Measurements from ENCODE around the gene ZNF101.
A peak's percentile ranks its signal among the peaks of the same experiment; 100 is the strongest.

The ZNF101 gene

GRCh38 chr19:19668230-19669012 lies at the start of gene ZNF101:
ZNF101 (plus strand) TSS chr19:19668839; CDS start chr19:19668964, 125 bp downstream.
- no peaks in the 10 kb centered on the region for H3K27me3 ChIP-seq (ENCODE audit: control insufficient read depth, insufficient read depth, low read length)
- H3K4me3 ChIP-seq (ENCODE audit: low read length), result peak within 1 kb of the TSS; percentile 83
- H3K27ac ChIP-seq (ENCODE audit: low read depth, low read length), result peak within 1 kb of the TSS; percentile 81
- H3K36me3 ChIP-seq (ENCODE audit: control insufficient read depth, insufficient read depth, low read length), result no peaks in the 10 kb centered on the region
- no peaks in the 10 kb centered on the region for H3K4me1 ChIP-seq (ENCODE audit: control insufficient read depth, insufficient read depth, low read length)
- H3K9ac ChIP-seq (ENCODE audit: low read length), result peak within 1 kb of the TSS; percentile 89

DNA sequence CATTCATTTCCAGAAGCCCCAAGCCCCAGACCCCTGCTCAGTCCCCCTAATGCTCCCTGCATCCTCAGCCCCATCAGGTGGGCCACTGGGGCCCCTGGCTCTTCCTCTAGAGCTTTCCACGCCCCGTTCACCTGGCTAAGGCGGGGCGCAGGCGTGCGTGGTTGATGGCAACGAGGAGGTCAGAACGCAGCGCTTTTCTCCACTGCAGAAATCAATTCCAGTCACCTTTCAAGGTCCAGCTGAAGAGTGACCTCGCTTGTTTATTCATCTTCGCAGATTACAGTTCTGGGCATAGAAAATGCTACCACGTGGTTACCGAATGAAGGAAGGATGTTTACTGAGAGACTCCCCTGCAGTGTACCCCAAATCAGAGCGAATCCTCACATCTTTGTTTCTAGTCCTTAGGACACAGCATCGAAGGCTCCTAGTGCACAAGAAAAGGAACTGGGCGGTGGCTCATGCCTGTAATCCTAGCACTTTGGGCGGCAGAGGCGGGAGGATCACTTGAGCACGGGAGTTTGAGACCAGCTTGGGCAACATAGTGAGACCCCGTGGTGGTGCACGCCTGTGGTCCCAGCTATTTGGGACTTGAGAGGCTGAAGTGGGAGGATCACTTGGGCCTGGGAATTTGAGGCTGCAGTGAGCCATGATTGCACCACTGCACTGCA lies 49.3 kb upstream of the ZNF101 start:
- Histone ChIP-seq H3K27me3 (ENCODE audit: control insufficient read depth, insufficient read depth, low read length) (no peaks in the 10 kb centered on the region), H3K4me1 (ENCODE audit: control insufficient read depth, insufficient read depth, low read length) (no peaks in the 10 kb centered on the region), H3K36me3 (ENCODE audit: control insufficient read depth, insufficient read depth, low read length) (no peaks in the 10 kb centered on the region), H3K27ac (ENCODE audit: low read depth, low read length) (no peak overlapping the region), H3K4me3 (ENCODE audit: low read length) (peak overlapping the region; percentile 57), H3K9ac (ENCODE audit: low read length) (no peak overlapping the region)

GRCh38 chr19:19619849-19620210 lies 48.8 kb upstream of the ZNF101 start:
- Histone ChIP-seq H3K27me3 (ENCODE audit: control insufficient read depth, insufficient read depth, low read length) (no peaks in the 10 kb centered on the region), H3K4me1 (ENCODE audit: control insufficient read depth, insufficient read depth, low read length) (no peaks in the 10 kb centered on the region), H3K36me3 (ENCODE audit: control insufficient read depth, insufficient read depth, low read length) (no peaks in the 10 kb centered on the region), H3K27ac (ENCODE audit: low read depth, low read length) (no peak overlapping the region), H3K9ac (ENCODE audit: low read length) (no peak overlapping the region), H3K4me3 (ENCODE audit: low read length) (no peak overlapping the region)

GRCh38 chr19:19623383-19623782 lies 45.3 kb upstream of the ZNF101 start:
- no peak overlapping the region for H3K27ac ChIP-seq (ENCODE audit: low read depth, low read length)
- no peak overlapping the region for H3K9ac ChIP-seq (ENCODE audit: low read length)
- no peaks in the 10 kb centered on the region for H3K27me3 ChIP-seq (ENCODE audit: control insufficient read depth, insufficient read depth, low read length)
- no peaks in the 10 kb centered on the region for H3K4me1 ChIP-seq (ENCODE audit: control insufficient read depth, insufficient read depth, low read length)
- no peaks in the 10 kb centered on the region for H3K36me3 ChIP-seq (ENCODE audit: control insufficient read depth, insufficient read depth, low read length)
- no peak overlapping the region for H3K4me3 ChIP-seq (ENCODE audit: low read length)

DNA sequence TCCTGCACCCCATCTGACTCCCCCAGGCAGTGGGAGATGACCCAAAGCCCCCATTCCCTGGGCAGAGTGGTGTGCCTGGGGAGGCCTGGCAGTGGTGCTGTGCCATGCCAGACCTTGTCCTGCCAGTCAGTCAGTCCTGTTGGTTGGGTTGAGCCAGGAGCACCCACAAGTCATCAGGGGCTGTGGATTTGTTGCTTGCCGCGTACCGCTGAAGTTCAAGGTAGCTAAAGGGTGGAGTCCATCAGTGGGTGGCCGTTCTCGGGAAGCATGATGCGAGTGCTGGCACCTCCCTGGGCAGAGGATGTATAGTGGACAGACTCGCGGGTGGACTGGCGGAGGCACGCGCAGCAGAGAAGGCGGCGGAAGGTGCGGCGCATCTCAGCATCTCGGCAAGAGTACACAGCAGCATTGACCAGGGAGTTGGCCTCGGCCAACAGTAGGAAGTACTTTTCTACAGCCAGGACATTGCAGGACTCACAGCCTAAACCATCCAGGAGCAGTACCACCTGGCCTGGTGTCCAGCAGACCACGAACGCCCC lies 44.5 kb upstream of the ZNF101 start:
- Histone ChIP-seq H3K36me3 (ENCODE audit: control insufficient read depth, insufficient read depth, low read length) (no peaks in the 10 kb centered on the region), H3K27ac (ENCODE audit: low read depth, low read length) (no peak overlapping the region), H3K4me3 (ENCODE audit: low read length) (no peak overlapping the region), H3K27me3 (ENCODE audit: control insufficient read depth, insufficient read depth, low read length) (no peaks in the 10 kb centered on the region), H3K4me1 (ENCODE audit: control insufficient read depth, insufficient read depth, low read length) (no peaks in the 10 kb centered on the region), H3K9ac (ENCODE audit: low read length) (no peak overlapping the region)

DNA sequence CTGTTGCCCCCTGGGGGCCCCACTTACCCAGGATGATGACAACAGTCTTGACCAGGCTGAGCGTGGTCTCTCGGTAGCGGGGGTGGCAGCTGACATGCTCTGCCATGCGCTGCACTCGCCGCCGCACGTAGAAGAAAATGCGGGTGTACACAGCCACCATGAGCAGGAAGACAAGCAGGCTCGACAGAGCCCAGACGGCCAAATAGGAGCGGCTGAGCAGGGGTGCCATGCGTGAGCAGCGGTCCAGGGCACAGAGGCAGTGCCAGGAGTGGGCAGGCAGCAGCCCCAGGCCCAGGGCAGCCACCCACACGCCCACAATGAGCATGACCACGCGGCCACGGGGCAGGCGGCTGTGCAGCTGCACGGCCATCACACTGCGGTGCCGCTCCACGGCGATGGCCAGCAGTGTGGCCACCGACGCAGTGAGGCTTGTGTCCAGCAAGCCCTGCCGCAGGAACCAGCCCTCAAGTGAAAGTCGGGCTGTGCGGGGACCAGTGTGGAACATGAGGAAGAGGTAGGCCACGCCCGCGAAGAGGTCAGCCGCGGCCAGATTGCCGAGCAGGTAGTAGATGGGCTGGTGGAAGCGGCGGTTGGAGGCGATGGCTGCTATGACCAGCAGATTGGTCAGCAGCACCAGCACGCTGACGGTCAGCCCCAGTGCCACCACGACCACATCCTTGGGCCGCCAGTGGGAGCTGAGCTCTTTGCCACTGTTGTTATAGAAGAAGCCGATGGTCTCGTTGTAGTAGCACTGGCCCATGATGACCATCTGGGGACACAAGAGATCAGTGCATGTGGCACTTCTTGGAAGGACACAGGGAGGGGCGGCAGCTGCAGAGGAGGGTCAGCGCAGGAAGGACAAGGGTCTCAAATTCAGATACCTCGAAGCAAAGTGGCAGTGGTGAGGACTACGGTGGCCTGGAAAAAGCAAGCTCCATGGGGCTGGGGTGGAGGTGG lies 41.8 kb upstream of the ZNF101 start:
- Histone ChIP-seq H3K27me3 (ENCODE audit: control insufficient read depth, insufficient read depth, low read length) (no peaks in the 10 kb centered on the region), H3K4me3 (ENCODE audit: low read length) (no peak overlapping the region), H3K4me1 (ENCODE audit: control insufficient read depth, insufficient read depth, low read length) (no peaks in the 10 kb centered on the region), H3K27ac (ENCODE audit: low read depth, low read length) (no peak overlapping the region), H3K9ac (ENCODE audit: low read length) (no peak overlapping the region), H3K36me3 (ENCODE audit: control insufficient read depth, insufficient read depth, low read length) (no peaks in the 10 kb centered on the region)

DNA sequence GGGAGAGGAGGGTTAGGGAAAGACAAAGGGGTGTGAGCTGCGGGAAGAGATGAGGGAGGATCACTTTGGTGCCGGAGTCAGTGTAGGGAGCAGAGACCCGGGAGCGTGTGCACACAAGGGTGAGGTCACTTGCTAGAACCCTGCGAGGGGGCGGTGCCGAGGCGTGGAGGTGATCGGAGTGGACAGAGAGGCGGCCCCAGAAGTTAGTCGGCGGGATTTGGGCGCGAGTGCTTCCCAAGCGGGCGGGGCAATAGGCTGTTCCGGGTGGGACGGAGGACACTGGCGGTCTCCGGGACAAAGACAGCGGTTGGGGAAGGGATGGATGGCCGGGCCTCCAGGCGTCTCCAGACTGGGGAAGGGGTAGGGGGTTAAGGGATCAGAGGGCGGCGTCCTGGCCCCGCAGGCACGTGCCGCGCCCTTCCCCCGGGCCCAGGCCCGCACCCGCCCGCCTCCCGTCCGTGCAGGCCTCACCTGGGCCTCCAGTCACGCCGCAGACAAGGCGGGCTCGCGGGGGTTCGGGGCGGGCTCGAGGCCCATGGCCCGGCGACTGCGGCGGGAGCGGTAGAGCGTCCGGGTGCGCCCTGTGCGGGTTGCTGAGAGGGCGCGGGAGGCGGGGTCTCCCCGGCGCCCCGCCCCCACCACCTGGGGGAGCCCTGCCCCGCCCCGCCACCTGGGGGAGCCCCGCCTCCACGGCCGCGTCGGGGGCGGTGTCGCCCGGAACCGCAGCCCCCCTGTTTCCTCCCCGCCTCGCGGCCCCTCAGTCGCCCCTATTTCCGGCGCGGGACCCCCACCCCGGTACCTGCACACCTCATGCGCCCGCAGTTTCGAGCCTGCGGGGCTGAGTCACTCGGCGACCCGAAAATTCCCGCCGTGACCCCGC lies 40.8 kb upstream of the ZNF101 start, which contains the start of gene LPAR2:
LPAR2 (minus strand) TSS at position 600 of the 880 bp plus-strand sequence. CDS start 945 bp downstream, outside the sequence.
- Histone ChIP-seq H3K27ac (ENCODE audit: low read depth, low read length) (no peak within 1 kb of the TSS), H3K36me3 (ENCODE audit: control insufficient read depth, insufficient read depth, low read length) (peaks cover 2% of the 10 kb centered on the region), H3K9ac (ENCODE audit: low read length) (no peak within 1 kb of the TSS)

GRCh38 chr19:19628501-19629134 lies 40.0 kb upstream of the ZNF101 start:
- no peaks in the 10 kb centered on the region for H3K27me3 ChIP-seq (ENCODE audit: control insufficient read depth, insufficient read depth, low read length)
- no peak overlapping the region for H3K9ac ChIP-seq (ENCODE audit: low read length)
- H3K4me3 ChIP-seq (ENCODE audit: low read length), result peak overlapping the region; percentile 36
- H3K4me1 ChIP-seq (ENCODE audit: control insufficient read depth, insufficient read depth, low read length), result no peaks in the 10 kb centered on the region
- H3K27ac ChIP-seq (ENCODE audit: low read depth, low read length), result no peak overlapping the region
- peaks cover 2% of the 10 kb centered on the region for H3K36me3 ChIP-seq (ENCODE audit: control insufficient read depth, insufficient read depth, low read length)

More for the DNA sequence above, 40.8 kb upstream of the ZNF101 start, which contains the start of gene LPAR2:
- Histone ChIP-seq H3K4me3 (ENCODE audit: low read length) (peak within 1 kb of the TSS; percentile 60), H3K4me1 (ENCODE audit: control insufficient read depth, insufficient read depth, low read length) (no peaks in the 10 kb centered on the region), H3K27me3 (ENCODE audit: control insufficient read depth, insufficient read depth, low read length) (no peaks in the 10 kb centered on the region)

- no peaks in the 10 kb centered on the region for H3K4me1 ChIP-seq (ENCODE audit: control insufficient read depth, insufficient read depth, low read length)
- no peak overlapping the region for H3K27ac ChIP-seq (ENCODE audit: low read depth, low read length)
- no peak overlapping the region for H3K9ac ChIP-seq (ENCODE audit: low read length)
- no peaks in the 10 kb centered on the region for H3K27me3 ChIP-seq (ENCODE audit: control insufficient read depth, insufficient read depth, low read length)
- H3K4me3 ChIP-seq (ENCODE audit: low read length), result no peak overlapping the region
- peaks cover 5% of the 10 kb centered on the region for H3K36me3 ChIP-seq (ENCODE audit: control insufficient read depth, insufficient read depth, low read length)
These were observed 38.6 kb upstream of the ZNF101 start for GRCh38 chr19:19630062-19630414.

- Histone ChIP-seq H3K4me1 (ENCODE audit: control insufficient read depth, insufficient read depth, low read length) (no peaks in the 10 kb centered on the region), H3K9ac (ENCODE audit: low read length) (no peak overlapping the region), H3K4me3 (ENCODE audit: low read length) (no peak overlapping the region), H3K27me3 (ENCODE audit: control insufficient read depth, insufficient read depth, low read length) (no peaks in the 10 kb centered on the region), H3K27ac (ENCODE audit: low read depth, low read length) (no peak overlapping the region), H3K36me3 (ENCODE audit: control insufficient read depth, insufficient read depth, low read length) (peaks cover 9% of the 10 kb centered on the region)
These were observed 38.2 kb upstream of the ZNF101 start for GRCh38 chr19:19630426-19630825.

DNA sequence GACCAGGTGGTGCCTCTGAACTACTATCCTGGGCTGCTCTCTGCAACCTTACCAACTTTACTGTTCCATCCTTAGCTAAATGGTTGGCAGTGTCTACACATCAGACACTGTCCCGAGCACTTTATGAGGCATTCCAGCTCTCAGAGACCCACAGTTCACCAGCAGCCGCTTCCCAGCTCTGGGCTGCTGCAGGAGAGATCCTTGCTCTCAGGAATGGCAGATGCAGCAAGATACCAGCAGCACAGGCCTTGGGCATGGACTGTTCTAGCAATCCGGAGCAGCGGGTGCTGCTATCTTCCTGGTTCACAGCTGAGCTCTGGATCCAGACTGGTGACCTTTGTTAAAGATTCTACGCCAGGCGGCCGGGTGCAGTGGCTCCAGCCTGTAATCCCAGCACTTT lies 37.3 kb upstream of the ZNF101 start:
- H3K27me3 ChIP-seq (ENCODE audit: control insufficient read depth, insufficient read depth, low read length), result no peaks in the 10 kb centered on the region
- H3K4me3 ChIP-seq (ENCODE audit: low read length), result no peak overlapping the region
- H3K4me1 ChIP-seq (ENCODE audit: control insufficient read depth, insufficient read depth, low read length), result no peaks in the 10 kb centered on the region
- no peak overlapping the region for H3K9ac ChIP-seq (ENCODE audit: low read length)
- peaks cover 12% of the 10 kb centered on the region for H3K36me3 ChIP-seq (ENCODE audit: control insufficient read depth, insufficient read depth, low read length)
- no peak overlapping the region for H3K27ac ChIP-seq (ENCODE audit: low read depth, low read length)
